ENCODE results near the gene DEFB113.

DEFB113 gene

GRCh38 chr6:49937017-49937416 is 32.4 kb downstream of the DEFB113 start:
- DNase-seq (ENCODE audit: low read depth, low spot score) = no peak

GRCh38 chr6:49935387-49935786 is 34.0 kb downstream of the DEFB113 start:
- DNase-seq (ENCODE audit: low read depth, low spot score) = no peak

GRCh38 chr6:49934770-49935169 is 34.7 kb downstream of the DEFB113 start:
- DNase-seq (ENCODE audit: low read depth, low spot score) = no peak

- DNase-seq (ENCODE audit: low read depth, low spot score) = no peak
Measured at GRCh38 chr6:49933526-49933925, 35.9 kb downstream of the DEFB113 start.

GRCh38 chr6:49929340-49929739 is 40.1 kb downstream of the DEFB113 start:
- no peak for DNase-seq (ENCODE audit: low read depth, low spot score)

GRCh38 chr6:49923826-49924225 is 45.6 kb downstream of the DEFB113 start:
- DNase-seq (ENCODE audit: low read depth, low spot score) = no peak

GRCh38 chr6:49919935-49920644 is 49.3 kb downstream of the DEFB113 start:
- DNase-seq (ENCODE audit: low read depth, low spot score) = no peak

- DNase-seq (ENCODE audit: low read depth, low spot score) = no peak
Measured at GRCh38 chr6:49919261-49919660, 50.2 kb downstream of the DEFB113 start.

- no peak for DNase-seq (ENCODE audit: low read depth, low spot score)
Measured at GRCh38 chr6:49918787-49919186, 50.6 kb downstream of the DEFB113 start.

Data from brain pericyte (primary cell).